Measurements from ENCODE around the gene P2RY8. TPM values are rescaled to one million over a fixed set of nuclear protein-coding genes. Genes with fewer than 3 reads are reported as not detected.

Gene P2RY8
- total and polyA plus RNA-seq, 2 donors (not counting 1 experiment from before 2014, with no cell fraction given), result 72.3 to 142 TPM

DNA sequence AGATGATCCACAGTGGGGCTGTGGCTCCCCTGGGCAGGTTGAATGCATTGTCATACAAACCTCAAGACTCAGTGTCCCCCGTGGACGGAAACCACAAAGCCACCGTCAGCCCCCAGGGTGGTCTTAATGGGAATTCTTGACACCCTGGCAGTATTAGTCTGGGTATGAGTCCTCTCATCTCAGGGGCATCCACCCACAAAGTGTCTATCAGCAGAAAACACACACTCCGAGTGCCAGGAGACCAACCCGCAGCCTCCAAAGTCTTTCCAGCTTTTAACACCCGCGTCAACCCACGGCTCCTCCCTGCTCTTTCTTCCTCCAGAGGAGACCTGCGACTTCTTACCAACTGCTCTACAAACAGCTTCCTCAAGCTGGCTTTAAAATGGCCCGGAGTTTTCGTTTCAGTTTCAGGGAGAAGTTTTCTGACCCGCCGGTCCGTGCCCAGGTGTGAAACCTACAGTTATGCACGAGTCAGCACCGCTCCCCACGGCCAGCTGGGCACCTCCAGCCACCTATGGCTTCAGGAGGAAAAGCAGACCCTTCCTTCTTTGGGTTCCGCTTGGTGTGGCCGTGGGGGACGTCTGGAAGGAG is 69.9 kb downstream of the P2RY8 start:
- DNase-seq, result peak; percentile 90
- H4K20me1 ChIP-seq (ENCODE audit: control insufficient read depth, insufficient read depth, low read length, poor library complexity, severe bottlenecking), result peaks cover 72% of the 10 kb centered on the region
- Mint-ChIP-seq H3K4me1 (peaks cover 72% of the 10 kb centered on the region), H3K9me3 (ENCODE audit: insufficient read depth) (peaks cover 3% of the 10 kb centered on the region), H3K4me3 (peak overlapping the region; percentile 76), H3K27me3 (no peaks in the 10 kb centered on the region), H3K27ac (peak overlapping the region; percentile 96)
- peak overlapping the region in 4 of 5 experiments; percentile 11 to 40 (median 20) for H3K4me3 ChIP-seq (ENCODE audit: control extremely low read depth in 1 of 5, extremely low read depth in 1 of 5, insufficient read depth in 1 of 5, low read depth in 2 of 5, low read length in 4 of 5)
- peaks cover 78% of the 10 kb centered on the region for H3K79me2 ChIP-seq (ENCODE audit: control insufficient read depth, insufficient read depth, low read length)
- peak overlapping the region; percentile 46 for H3K9ac ChIP-seq (ENCODE audit: low read length)
- intact Hi-C loops (cut with micrococcal nuclease), result loop anchor here (1.0 to 5.0 kb wide), 3 partner anchors 13 to 115 kb away; partner anchors contain the start of gene P2RY8
- H3K9me3 ChIP-seq (ENCODE audit: control extremely low read depth in 1 of 3, control insufficient read depth in 2 of 3, insufficient read depth in 1 of 3, low read length in 2 of 3), result peaks cover 0 to 5% (median 0%) of the 10 kb centered on the region in 3 donors
- peaks cover 75 to 95% of the 10 kb centered on the region in 2 donors for H3K4me1 ChIP-seq (ENCODE audit: control insufficient read depth in 2 of 2, insufficient read depth in 2 of 2, low read length in 2 of 2)
- no peak overlapping the region for H2AFZ ChIP-seq (ENCODE audit: insufficient read depth, low read depth, low read length, poor library complexity, severe bottlenecking)
- WGBS (ENCODE audit: insufficient coverage), result 1% methylated on average over 15 of the region's 20 CpGs
- peak overlapping the region; percentile 82 for H3K4me2 ChIP-seq (replicated peaks; ENCODE audit: low read depth, low read length, poor library complexity, severe bottlenecking)
- no peaks in the 10 kb centered on the region for H3K27me3 ChIP-seq (replicated peaks in 1 of 4; ENCODE audit: control extremely low read depth in 1 of 4, control insufficient read depth in 3 of 4, insufficient read depth in 4 of 4, low read length in 3 of 4)
- ATAC-seq (ENCODE audit: low read depth), result peak; percentile 59
- peaks cover 0 to 46% of the 10 kb centered on the region in 2 experiments for H3K36me3 ChIP-seq (replicated peaks in 1 of 2; ENCODE audit: control extremely low read depth in 1 of 2, control insufficient read depth in 1 of 2, extremely low read depth in 1 of 2, insufficient read depth in 2 of 2, low read length in 1 of 2)
- no peak for TF ChIP-seq EZH2 (IDR thresholded peaks at IDR 0.05; ENCODE audit: borderline replicate concordance, insufficient read depth, low read depth, low read length, poor library complexity, severe bottlenecking)
- TF ChIP-seq, protein P1, sequence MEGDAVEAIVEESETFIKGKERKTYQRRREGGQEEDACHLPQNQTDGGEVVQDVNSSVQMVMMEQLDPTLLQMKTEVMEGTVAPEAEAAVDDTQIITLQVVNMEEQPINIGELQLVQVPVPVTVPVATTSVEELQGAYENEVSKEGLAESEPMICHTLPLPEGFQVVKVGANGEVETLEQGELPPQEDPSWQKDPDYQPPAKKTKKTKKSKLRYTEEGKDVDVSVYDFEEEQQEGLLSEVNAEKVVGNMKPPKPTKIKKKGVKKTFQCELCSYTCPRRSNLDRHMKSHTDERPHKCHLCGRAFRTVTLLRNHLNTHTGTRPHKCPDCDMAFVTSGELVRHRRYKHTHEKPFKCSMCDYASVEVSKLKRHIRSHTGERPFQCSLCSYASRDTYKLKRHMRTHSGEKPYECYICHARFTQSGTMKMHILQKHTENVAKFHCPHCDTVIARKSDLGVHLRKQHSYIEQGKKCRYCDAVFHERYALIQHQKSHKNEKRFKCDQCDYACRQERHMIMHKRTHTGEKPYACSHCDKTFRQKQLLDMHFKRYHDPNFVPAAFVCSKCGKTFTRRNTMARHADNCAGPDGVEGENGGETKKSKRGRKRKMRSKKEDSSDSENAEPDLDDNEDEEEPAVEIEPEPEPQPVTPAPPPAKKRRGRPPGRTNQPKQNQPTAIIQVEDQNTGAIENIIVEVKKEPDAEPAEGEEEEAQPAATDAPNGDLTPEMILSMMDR (IDR thresholded peaks at IDR 0.05), result no peak
- H3K27ac ChIP-seq (ENCODE audit: low read length in 2 of 2), result peak overlapping the region; percentile 69 to 84
- ChIA-PET CTCF (no interaction called here), POLR2A (no interaction called here)

DNA sequence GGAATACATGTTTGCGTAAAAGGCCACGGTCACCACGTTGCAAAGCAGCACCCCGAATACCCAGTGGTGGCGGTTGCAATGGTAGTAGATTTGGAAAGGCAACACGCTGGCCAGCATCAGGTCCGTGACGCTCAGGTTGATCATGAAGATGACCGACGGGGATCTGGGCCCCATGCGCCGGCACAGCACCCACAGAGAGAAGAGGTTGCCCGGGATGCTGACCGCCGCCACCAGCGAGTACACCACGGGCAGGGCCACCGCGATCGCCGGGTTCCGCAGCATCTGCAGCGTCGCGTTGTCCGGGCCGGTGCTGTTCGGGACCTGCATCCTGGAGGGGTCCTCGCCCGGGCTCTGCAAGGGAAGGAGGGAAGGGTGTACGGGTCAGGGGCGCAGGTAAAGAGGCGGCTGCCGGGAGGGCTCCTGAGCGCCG is 70.7 kb downstream of the P2RY8 start:
- peaks cover 65% of the 10 kb centered on the region for H4K20me1 ChIP-seq (ENCODE audit: control insufficient read depth, insufficient read depth, low read length, poor library complexity, severe bottlenecking)
- CTCF ChIA-PET, result no interaction called here
- no peak overlapping the region for H3K4me3 ChIP-seq (ENCODE audit: control extremely low read depth in 1 of 5, extremely low read depth in 1 of 5, insufficient read depth in 1 of 5, low read depth in 2 of 5, low read length in 4 of 5)
- ATAC-seq (ENCODE audit: low read depth), result no peak
- Mint-ChIP-seq H3K27ac (peak overlapping the region; percentile 70), H3K9me3 (ENCODE audit: insufficient read depth) (no peaks in the 10 kb centered on the region), H3K4me3 (no peak overlapping the region), H3K27me3 (no peaks in the 10 kb centered on the region), H3K4me1 (peaks cover 67% of the 10 kb centered on the region)
- H3K79me2 ChIP-seq (ENCODE audit: control insufficient read depth, insufficient read depth, low read length), result peaks cover 70% of the 10 kb centered on the region
- intact Hi-C loops (cut with micrococcal nuclease), result loop anchor here (5.0 kb wide), 1 partner anchor 116 kb away; no protein-coding TSS in a partner anchor
- H3K9ac ChIP-seq (ENCODE audit: low read length), result no peak overlapping the region
- WGBS (ENCODE audit: insufficient coverage), result 98% methylated on average over 27 of the region's 36 CpGs
- no peaks in the 10 kb centered on the region for H3K27me3 ChIP-seq (replicated peaks in 1 of 4; ENCODE audit: control extremely low read depth in 1 of 4, control insufficient read depth in 3 of 4, insufficient read depth in 4 of 4, low read length in 3 of 4)
- DNase-seq, result no peak
- H3K27ac ChIP-seq (ENCODE audit: low read length in 2 of 2), result peak overlapping the region; percentile 18 to 84
- H3K4me2 ChIP-seq (replicated peaks; ENCODE audit: low read depth, low read length, poor library complexity, severe bottlenecking), result peak overlapping the region; percentile 37
- TF ChIP-seq EZH2 (IDR thresholded peaks at IDR 0.05; ENCODE audit: borderline replicate concordance, insufficient read depth, low read depth, low read length, poor library complexity, severe bottlenecking), result no peak
- TF ChIP-seq, protein P1 (IDR thresholded peaks at IDR 0.05), result no peak
- H3K4me1 ChIP-seq (ENCODE audit: control insufficient read depth in 2 of 2, insufficient read depth in 2 of 2, low read length in 2 of 2), result peaks cover 67 to 87% of the 10 kb centered on the region in 2 donors
- H3K9me3 ChIP-seq (ENCODE audit: control extremely low read depth in 1 of 3, control insufficient read depth in 2 of 3, insufficient read depth in 1 of 3, low read length in 2 of 3), result peaks cover 0 to 5% (median 0%) of the 10 kb centered on the region in 3 donors
- POLR2A ChIA-PET, result no interaction called here
- peaks cover 0 to 45% of the 10 kb centered on the region in 2 experiments for H3K36me3 ChIP-seq (replicated peaks in 1 of 2; ENCODE audit: control extremely low read depth in 1 of 2, control insufficient read depth in 1 of 2, extremely low read depth in 1 of 2, insufficient read depth in 2 of 2, low read length in 1 of 2)
- H2AFZ ChIP-seq (ENCODE audit: insufficient read depth, low read depth, low read length, poor library complexity, severe bottlenecking), result no peak overlapping the region

All from B cell (primary cell).